Muscle layer of duodenum (tissue), 2 donors: ENCODE measurements around the gene SAMD11.

Experiments used
- H3K27ac ChIP-seq: one replicate; pipeline ENCODE4 v1.7.0; 2013; ENCODE audit warnings: mild to moderate bottlenecking, low read length
- H3K27me3 ChIP-seq: one replicate; pipeline ENCODE4 v1.7.0; 2013; ENCODE audit warnings: low read depth, mild to moderate bottlenecking, control low read depth, low read length
- H3K36me3 ChIP-seq, 2 donors: one replicate each; pipeline ENCODE4 v1.7.0; 2013; ENCODE audit warnings: low read length in 2 of 2, control low read depth in 1 of 2, mild to moderate bottlenecking in 1 of 2; ENCODE audit not compliant: insufficient read depth in 2 of 2, control insufficient read depth in 1 of 2
- H3K4me1 ChIP-seq, 2 donors: one replicate each; pipeline ENCODE4 v1.7.0; 2013; ENCODE audit warnings: low read length in 2 of 2, mild to moderate bottlenecking in 2 of 2, control low read depth in 1 of 2, moderate library complexity in 1 of 2; ENCODE audit not compliant: insufficient read depth in 2 of 2, control insufficient read depth in 1 of 2
- H3K4me3 ChIP-seq, 2 donors: one replicate each; pipeline ENCODE4 v1.7.0; 2013; ENCODE audit warnings: low read length in 2 of 2, low read depth in 1 of 2, mild to moderate bottlenecking in 1 of 2
- H3K9me3 ChIP-seq, 2 donors: one replicate each; pipeline ENCODE4 v1.7.0; 2013; ENCODE audit warnings: low read length in 2 of 2, control low read depth in 1 of 2, mild to moderate bottlenecking in 1 of 2; ENCODE audit not compliant: control insufficient read depth in 1 of 2
- donor health status: healthy.

The SAMD11 gene

GRCh38 chr1:978835-979743 is 55.4 kb downstream of the SAMD11 start:
- Histone ChIP-seq H3K36me3 (no peaks in the 10 kb centered on the region), H3K4me3 (no peak overlapping the region), H3K27ac (no peak overlapping the region), H3K4me1 (peaks cover 0 to 11% of the 10 kb centered on the region in 2 donors), H3K27me3 (no peaks in the 10 kb centered on the region), H3K9me3 (no peaks in the 10 kb centered on the region)

DNA sequence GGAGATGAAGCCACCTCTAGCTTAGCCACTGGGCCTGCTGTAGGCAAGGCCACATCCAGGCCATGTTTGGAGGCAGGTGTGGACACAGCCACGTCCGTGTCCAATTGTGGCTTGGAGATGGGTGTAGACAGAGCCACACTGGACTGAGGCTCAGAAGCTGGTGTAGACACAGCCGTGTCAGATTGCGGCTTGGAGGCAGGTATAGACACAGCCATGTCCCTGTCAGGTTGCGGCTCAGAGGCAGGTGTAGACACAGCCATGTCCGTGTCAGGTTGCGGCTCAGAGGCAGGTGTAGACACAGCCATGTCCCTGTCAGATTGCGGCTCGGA is 56.0 kb downstream of the SAMD11 start:
- no peaks in the 10 kb centered on the region for H3K27me3 ChIP-seq

GRCh38 chr1:980137-980571 is 56.4 kb downstream of the SAMD11 start:
- peaks cover under 1% of the 10 kb centered on the region for H3K27me3 ChIP-seq
- no peaks in the 10 kb centered on the region for H3K9me3 ChIP-seq
- H3K36me3 ChIP-seq: no peaks in the 10 kb centered on the region
- H3K4me1 ChIP-seq: peaks cover 0 to 14% of the 10 kb centered on the region in 2 donors
- no peak overlapping the region for H3K27ac ChIP-seq
- H3K4me3 ChIP-seq: no peak overlapping the region

More for the DNA sequence above, 56.0 kb downstream of the SAMD11 start:
- Histone ChIP-seq H3K4me3 (no peak overlapping the region), H3K27ac (no peak overlapping the region), H3K9me3 (no peaks in the 10 kb centered on the region), H3K36me3 (no peaks in the 10 kb centered on the region), H3K4me1 (peaks cover 0 to 14% of the 10 kb centered on the region in 2 donors)

DNA sequence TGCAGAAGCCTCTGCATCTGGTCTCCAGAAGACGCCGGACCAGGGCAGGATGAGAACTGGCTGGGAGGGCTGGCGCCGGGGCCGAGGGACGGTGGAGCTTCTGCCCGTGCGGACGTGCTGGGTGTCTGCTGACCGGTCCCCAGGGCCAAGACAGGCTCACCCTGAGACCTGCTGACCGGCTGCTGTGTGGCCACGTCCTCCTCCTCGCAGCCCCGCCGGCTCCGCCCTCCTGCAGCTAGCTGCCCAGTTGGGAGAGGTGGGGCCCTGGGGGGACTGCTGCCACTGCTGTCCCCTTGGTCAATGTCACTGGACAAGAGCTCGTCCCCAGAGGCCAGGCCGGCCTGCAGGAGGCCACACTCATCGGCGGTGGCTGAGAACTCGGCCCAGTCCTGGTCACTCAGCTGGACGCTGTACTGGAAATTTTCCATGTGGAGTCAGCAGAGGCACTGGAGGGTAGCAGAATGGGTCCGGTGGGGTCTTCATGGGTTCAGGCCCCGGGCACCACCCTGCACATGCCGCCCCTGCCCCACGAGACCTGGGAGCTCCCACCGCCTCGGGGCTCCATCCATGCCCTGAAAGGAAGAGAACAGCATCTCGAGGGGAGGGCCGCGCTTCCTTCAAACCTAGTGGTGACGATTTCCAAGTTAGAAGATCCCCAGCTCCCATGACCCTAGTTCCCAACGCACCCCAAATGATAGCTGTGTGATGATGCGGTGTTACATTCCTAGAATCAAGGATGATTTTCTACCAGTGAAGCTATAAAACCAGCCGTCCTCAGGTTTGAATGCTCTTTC is 57.1 kb downstream of the SAMD11 start:
- H3K4me1 ChIP-seq: peaks cover 0 to 12% of the 10 kb centered on the region in 2 donors
- H3K36me3 ChIP-seq: no peaks in the 10 kb centered on the region
- no peak overlapping the region for H3K4me3 ChIP-seq
- H3K9me3 ChIP-seq: no peaks in the 10 kb centered on the region
- no peak overlapping the region for H3K27ac ChIP-seq
- H3K27me3 ChIP-seq: peaks cover 5% of the 10 kb centered on the region

GRCh38 chr1:981491-981954 is 57.8 kb downstream of the SAMD11 start:
- H3K4me3 ChIP-seq: no peak overlapping the region

GRCh38 chr1:981955-982558 is 58.3 kb downstream of the SAMD11 start, which contains the start of gene PERM1:
Gene PERM1, minus strand, starts transcription at chr1:982093. Its CDS starts 1,064 bp downstream, at chr1:981029.
- H3K36me3 ChIP-seq: no peaks in the 10 kb centered on the region
- H3K9me3 ChIP-seq: no peaks in the 10 kb centered on the region
- H3K4me1 ChIP-seq: peaks cover 0 to 6% of the 10 kb centered on the region in 2 donors
- no peak within 1 kb of the TSS for H3K27ac ChIP-seq
- peaks cover 5% of the 10 kb centered on the region for H3K27me3 ChIP-seq
- no peak within 1 kb of the TSS for H3K4me3 ChIP-seq

More at GRCh38 chr1:981491-981954, 57.8 kb downstream of the SAMD11 start:
- no peak overlapping the region for H3K27ac ChIP-seq
- H3K4me1 ChIP-seq: peaks cover 0 to 6% of the 10 kb centered on the region in 2 donors
- no peaks in the 10 kb centered on the region for H3K36me3 ChIP-seq
- no peaks in the 10 kb centered on the region for H3K9me3 ChIP-seq
- H3K27me3 ChIP-seq: peaks cover 5% of the 10 kb centered on the region

DNA sequence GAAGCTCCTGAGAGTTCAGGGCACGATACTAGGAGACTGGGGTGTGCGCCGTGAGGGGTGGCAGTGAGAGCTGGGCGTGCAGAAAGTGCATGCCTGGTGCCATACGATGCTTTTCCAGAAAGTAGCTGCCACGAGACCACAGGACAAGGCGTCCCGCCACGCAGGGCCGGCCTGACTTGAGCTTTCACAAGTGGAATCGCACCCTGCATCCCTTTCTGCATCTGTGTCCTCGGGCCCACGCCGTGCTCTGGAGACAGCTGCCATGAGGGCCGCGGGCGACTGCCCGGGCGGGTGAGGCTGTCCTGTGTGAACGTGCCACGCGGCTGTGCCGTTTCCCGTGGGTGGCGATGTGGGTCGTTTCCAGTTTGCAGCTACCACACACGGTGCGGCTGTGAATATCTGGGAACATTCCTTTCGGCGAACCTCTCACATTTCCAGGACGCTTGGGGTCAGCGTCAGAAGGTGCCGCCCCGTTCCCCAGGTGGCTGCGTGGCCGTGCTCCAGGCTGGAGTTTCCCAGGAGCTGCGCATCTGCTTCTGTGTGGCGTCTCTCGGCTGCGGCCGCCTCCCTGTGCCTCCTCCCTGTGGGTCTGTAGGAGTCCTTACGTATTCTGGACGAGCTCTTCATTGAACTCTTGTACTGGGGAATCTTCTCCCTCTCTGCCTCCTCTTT is 59.2 kb downstream of the SAMD11 start:
- Histone ChIP-seq H3K36me3 (no peaks in the 10 kb centered on the region), H3K9me3 (no peaks in the 10 kb centered on the region), H3K4me3 (no peak overlapping the region), H3K27ac (no peak overlapping the region), H3K27me3 (peaks cover 5% of the 10 kb centered on the region), H3K4me1 (peaks cover 0 to 6% of the 10 kb centered on the region in 2 donors)

DNA sequence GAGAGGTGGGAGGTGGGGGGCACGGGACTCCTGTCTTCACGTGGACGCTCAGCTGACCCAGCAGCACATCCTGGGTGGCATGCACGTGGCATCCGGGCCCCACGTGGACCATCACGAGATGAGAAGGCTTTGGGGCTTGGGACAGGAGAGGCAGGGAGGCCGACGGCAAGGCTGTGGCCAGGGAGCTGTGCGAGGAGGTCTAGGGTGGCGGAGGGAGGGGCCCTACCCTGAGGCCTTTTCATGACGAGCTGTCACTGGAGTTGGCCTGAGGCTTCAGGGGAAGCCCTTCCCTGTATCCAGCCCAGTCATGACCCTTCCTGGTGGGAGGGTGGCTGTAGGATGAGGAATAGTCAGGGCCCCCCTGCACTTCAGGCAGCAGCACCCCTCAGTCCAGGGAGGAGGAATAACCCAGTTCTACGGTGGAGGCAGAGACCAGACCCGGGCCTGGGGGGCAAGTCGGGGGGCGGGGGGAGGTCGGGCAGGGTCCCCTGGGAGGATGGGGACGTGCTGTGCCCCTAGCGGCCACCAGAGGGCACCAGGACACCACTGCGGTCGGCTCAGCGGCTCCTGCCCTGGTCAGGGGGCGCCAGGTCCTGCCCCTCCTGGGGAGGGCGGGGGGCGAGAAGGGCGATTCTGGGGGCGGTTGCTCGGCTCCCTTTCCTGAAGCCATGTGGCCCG is 60.2 kb downstream of the SAMD11 start:
- H3K36me3 ChIP-seq: no peaks in the 10 kb centered on the region
- H3K4me3 ChIP-seq: no peak overlapping the region
- peaks cover 0 to 6% of the 10 kb centered on the region in 2 donors for H3K4me1 ChIP-seq
- no peak overlapping the region for H3K27ac ChIP-seq
- H3K9me3 ChIP-seq: no peaks in the 10 kb centered on the region
- peaks cover 5% of the 10 kb centered on the region for H3K27me3 ChIP-seq

GRCh38 chr1:984476-984814 is 60.7 kb downstream of the SAMD11 start:
- Histone ChIP-seq H3K4me3 (no peak overlapping the region), H3K27ac (no peak overlapping the region), H3K36me3 (no peaks in the 10 kb centered on the region), H3K27me3 (peaks cover 5% of the 10 kb centered on the region), H3K4me1 (peaks cover 0 to 6% of the 10 kb centered on the region in 2 donors), H3K9me3 (no peaks in the 10 kb centered on the region)

DNA sequence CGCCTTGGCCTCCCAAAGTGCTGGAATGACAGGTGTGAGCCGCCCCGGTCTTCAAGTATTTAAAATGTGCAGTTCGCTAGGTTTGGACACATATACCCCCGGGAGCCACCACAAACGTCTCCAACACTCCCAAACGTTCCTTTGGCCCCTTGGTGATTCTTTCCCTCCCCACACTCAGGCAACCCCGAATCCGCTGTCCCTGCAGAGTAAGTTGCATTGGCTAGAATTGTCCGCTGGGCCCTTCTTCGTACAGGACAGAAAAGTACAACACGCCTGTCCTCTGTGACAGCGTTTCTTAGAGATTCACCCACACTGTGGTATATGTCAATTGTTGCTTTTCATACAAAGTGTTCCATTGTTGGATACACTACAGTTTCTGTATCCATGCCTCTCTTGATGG is 61.4 kb downstream of the SAMD11 start:
- Histone ChIP-seq H3K9me3 (no peaks in the 10 kb centered on the region), H3K4me1 (peaks cover 0 to 6% of the 10 kb centered on the region in 2 donors), H3K4me3 (no peak overlapping the region), H3K36me3 (no peaks in the 10 kb centered on the region), H3K27ac (no peak overlapping the region), H3K27me3 (peaks cover 5% of the 10 kb centered on the region)
